Stimulated activated CD8-positive, alpha-beta memory T cell treated with anti-CD3 and anti-CD28 coated beads, Interleukin-7, amount 100 ng/mL, for 1 hour (primary cell): ENCODE results near the gene BMAL1.

ENCODE experiments used
- DNase-seq, 2 donors: peaks; one replicate each; pipeline ENCODE4 v3.0.0-alpha.2; 2020; ENCODE audit warnings: low read depth in 2 of 2

BMAL1 gene

GRCh38 chr11:13291361-13291760 lies 13.8 kb downstream of the BMAL1 start:
- no peak for DNase-seq

- no peak for DNase-seq
These were observed 14.2 kb downstream of the BMAL1 start for GRCh38 chr11:13291800-13292199.

- DNase-seq, result no peak
These were observed 15.4 kb downstream of the BMAL1 start for GRCh38 chr11:13292970-13293369.

GRCh38 chr11:13294178-13294577 lies 16.6 kb downstream of the BMAL1 start:
- DNase-seq, result no peak

- DNase-seq, result no peak
These were observed 17.4 kb downstream of the BMAL1 start for GRCh38 chr11:13294771-13295579.

GRCh38 chr11:13297308-13297916 lies 19.8 kb downstream of the BMAL1 start:
- DNase-seq, result no peak

GRCh38 chr11:13297917-13298356 lies 20.3 kb downstream of the BMAL1 start:
- DNase-seq, result no peak

GRCh38 chr11:13298765-13299164 lies 21.2 kb downstream of the BMAL1 start:
- DNase-seq, result no peak

- no peak for DNase-seq
These were observed 23.9 kb downstream of the BMAL1 start for GRCh38 chr11:13301522-13301921.

GRCh38 chr11:13302420-13302958 lies 24.9 kb downstream of the BMAL1 start:
- no peak for DNase-seq

- DNase-seq, result no peak
These were observed 26.4 kb downstream of the BMAL1 start for GRCh38 chr11:13303668-13304649.

GRCh38 chr11:13304655-13305335 lies 27.2 kb downstream of the BMAL1 start:
- DNase-seq, result no peak

- DNase-seq, result no peak
These were observed 31.1 kb downstream of the BMAL1 start for GRCh38 chr11:13308704-13309103.

- DNase-seq, result no peak
These were observed 31.6 kb downstream of the BMAL1 start for GRCh38 chr11:13309156-13309555.

GRCh38 chr11:13310443-13310842 lies 32.9 kb downstream of the BMAL1 start:
- no peak for DNase-seq

- DNase-seq, result no peak
These were observed 34.0 kb downstream of the BMAL1 start for GRCh38 chr11:13311570-13311969.

GRCh38 chr11:13313005-13313819 lies 35.6 kb downstream of the BMAL1 start:
- no peak for DNase-seq

- DNase-seq, result no peak
These were observed 37.2 kb downstream of the BMAL1 start for GRCh38 chr11:13314676-13315394.

GRCh38 chr11:13315517-13316432 lies 38.2 kb downstream of the BMAL1 start:
- no peak for DNase-seq
